OCI-LY7 (cell line): ENCODE results near the gene PRR18.

ENCODE experiments used
- CTCF ChIP-seq: fragments of 200-600 bp; sonication (generic); conservative IDR thresholded peaks from 2 replicates; pipeline ENCODE4 v1.5.1; 2014; ENCODE audit warnings: mild to moderate bottlenecking, antibody characterized with exemption, low read length, moderate library complexity, mixed read lengths
- EZH2phosphoT487 ChIP-seq: fragments of 200-600 bp; sonication (generic); IDR thresholded peaks from 2 replicates; pipeline ENCODE4 v1.6.1; 2018; ENCODE audit warnings: low read depth, borderline replicate concordance, mild to moderate bottlenecking, mixed run types, antibody characterized with exemption, low read length, moderate library complexity, mixed read lengths

- TF ChIP-seq CTCF (no peak), EZH2phosphoT487 (no peak)
These were observed 33.3 kb downstream of the PRR18 start for GRCh38 chr6:166274739-166275370.
